Karpas-422 (cell line): ENCODE results near the gene ARHGAP19. TPM values are rescaled to one million over a fixed set of nuclear protein-coding genes. Genes with fewer than 3 reads are reported as not detected.
A peak's percentile ranks its signal among the peaks of the same experiment; 100 is the strongest.

Experiments used
- DNase-seq: peaks from one replicate; pipeline ENCODE4 v3.0.0-alpha.2; 2015
- H2AFZ ChIP-seq: fragments of 200-600 bp; sonication (generic); 2 replicates; pipeline ENCODE4 v1.6.1; 2014; ENCODE audit warnings: antibody characterized with exemption, low read length, mixed read lengths
- H3K27ac ChIP-seq: fragments of 200-600 bp; sonication (generic); 2 replicates; pipeline ENCODE4 v1.5.1; 2014; ENCODE audit warnings: mild to moderate bottlenecking, low read length, moderate library complexity
- H3K27me3 ChIP-seq: fragments of 200-600 bp; sonication (generic); 2 replicates; pipeline ENCODE4 v1.6.1; 2014; ENCODE audit warnings: low read length, mixed read lengths
- H3K36me3 ChIP-seq: fragments of 200-600 bp; sonication (generic); 2 replicates; pipeline ENCODE4 v1.6.1; 2014; ENCODE audit warnings: low read length, mixed read lengths; ENCODE audit not compliant: insufficient read depth
- H3K4me1 ChIP-seq: fragments of 200-600 bp; sonication (generic); 2 replicates; pipeline ENCODE4 v1.6.1; 2014; ENCODE audit warnings: mild to moderate bottlenecking, low read length, mixed read lengths
- H3K4me2 ChIP-seq: fragments of 200-600 bp; sonication (generic); 2 replicates; pipeline ENCODE4 v1.6.1; 2014; ENCODE audit warnings: low read length, low read depth, mild to moderate bottlenecking; ENCODE audit not compliant: poor library complexity, severe bottlenecking
- H3K4me3 ChIP-seq: fragments of 200-600 bp; sonication (generic); 2 replicates; pipeline ENCODE4 v1.5.1; 2014; ENCODE audit warnings: mild to moderate bottlenecking, antibody characterized with exemption, low read length, mixed read lengths
- H3K79me2 ChIP-seq: fragments of 200-600 bp; sonication (generic); 2 replicates; pipeline ENCODE4 v1.6.1; 2014; ENCODE audit warnings: mild to moderate bottlenecking, low read length, mixed read lengths
- H3K9ac ChIP-seq: fragments of 200-600 bp; sonication (generic); 2 replicates; pipeline ENCODE4 v1.6.0; 2014; ENCODE audit warnings: low read length
- H3K9me2 ChIP-seq: fragments of 200-600 bp; sonication (generic), shearing (Covaris generic); replicated peaks from 2 replicates; pipeline ENCODE4 v1.6.0; 2014; ENCODE audit warnings: mild to moderate bottlenecking, low read length, moderate library complexity; ENCODE audit not compliant: insufficient read depth
- H3K9me3 ChIP-seq: fragments of 300-700, 200-600 bp; sonication (generic); 2 replicates; pipeline ENCODE4 v1.6.1; 2014; ENCODE audit warnings: low read length, mixed read lengths
- H4K20me1 ChIP-seq: fragments of 200-600 bp; sonication (generic); 2 replicates; pipeline ENCODE4 v1.6.1; 2014; ENCODE audit warnings: mild to moderate bottlenecking, antibody characterized with exemption, low read length, low read depth; ENCODE audit not compliant: insufficient read depth
- total RNA-seq: library from RNA; depleted of rRNA; stranded (reverse); fragments of >200 nt; shearing (Covaris generic); gene quantifications from 2 replicates; pipeline ENCODE4 v1.2.3, GENCODE V29; 2014; ENCODE audit warnings: low replicate concordance

ARHGAP19 gene
- total RNA-seq, 1 experiment from 2014 or later: 10.4 TPM

- Histone ChIP-seq H4K20me1 (peaks cover 8% of the 10 kb centered on the region; the same call in 1 of the 2 replicates), H3K27me3 (no peaks in the 10 kb centered on the region), H3K4me3 (peak within 1 kb of the TSS; percentile 72), H3K9me3 (no peaks in the 10 kb centered on the region), H3K4me2 (peak within 1 kb of the TSS; percentile 78), H3K4me1 (peaks cover 31% of the 10 kb centered on the region), H3K9ac (peak within 1 kb of the TSS; percentile 80), H2AFZ (no peak within 1 kb of the TSS; the same call in 1 of the 2 replicates), H3K36me3 (no peaks in the 10 kb centered on the region), H3K9me2 (no peaks in the 10 kb centered on the region), H3K79me2 (peaks cover 19% of the 10 kb centered on the region), H3K27ac (no peak within 1 kb of the TSS)
- peak; percentile 88 for DNase-seq
Observed at GRCh38 chr10:97334370-97335175, 42.1 kb upstream of the ARHGAP19 start, which contains the start of gene FRAT2. Gene FRAT2 (minus strand): TSS chr10:97334729. CDS start chr10:97334572, 157 bp downstream.

- no peak overlapping the region for H3K27ac ChIP-seq
- H3K4me3 ChIP-seq: peak overlapping the region; percentile 72
- peak; percentile 47 for DNase-seq
- no peak overlapping the region for H2AFZ ChIP-seq
- no peaks in the 10 kb centered on the region for H3K36me3 ChIP-seq
- H3K9me2 ChIP-seq: no peaks in the 10 kb centered on the region
- no peaks in the 10 kb centered on the region for H3K27me3 ChIP-seq
- peak overlapping the region; percentile 80 for H3K9ac ChIP-seq
- H3K9me3 ChIP-seq: no peaks in the 10 kb centered on the region
- H3K79me2 ChIP-seq: peaks cover 19% of the 10 kb centered on the region
- H3K4me1 ChIP-seq: peaks cover 31% of the 10 kb centered on the region
- peaks cover 8% of the 10 kb centered on the region; the same call in 1 of the 2 replicates for H4K20me1 ChIP-seq
- peak overlapping the region; percentile 78 for H3K4me2 ChIP-seq
Observed at GRCh38 chr10:97333601-97334369, 41.3 kb upstream of the ARHGAP19 start.

- Histone ChIP-seq H3K36me3 (no peaks in the 10 kb centered on the region), H3K4me2 (peak overlapping the region; percentile 78), H4K20me1 (peaks cover 8% of the 10 kb centered on the region; the same call in 1 of the 2 replicates), H3K4me1 (peaks cover 31% of the 10 kb centered on the region), H2AFZ (no peak overlapping the region), H3K4me3 (peak overlapping the region; percentile 72), H3K9ac (peak overlapping the region; percentile 80), H3K27ac (no peak overlapping the region), H3K9me3 (no peaks in the 10 kb centered on the region), H3K9me2 (no peaks in the 10 kb centered on the region), H3K79me2 (peaks cover 19% of the 10 kb centered on the region), H3K27me3 (no peaks in the 10 kb centered on the region)
- DNase-seq: no peak
Observed at GRCh38 chr10:97333351-97333600, 40.8 kb upstream of the ARHGAP19 start.

- Histone ChIP-seq H3K27ac (no peak overlapping the region), H3K79me2 (peaks cover 19% of the 10 kb centered on the region), H3K4me2 (peak overlapping the region; percentile 78), H3K27me3 (no peaks in the 10 kb centered on the region), H3K36me3 (no peaks in the 10 kb centered on the region), H3K9ac (peak overlapping the region; percentile 80), H3K9me3 (no peaks in the 10 kb centered on the region), H3K4me3 (peak overlapping the region; percentile 72), H3K9me2 (no peaks in the 10 kb centered on the region), H3K4me1 (peaks cover 31% of the 10 kb centered on the region), H4K20me1 (peaks cover 8% of the 10 kb centered on the region; the same call in 1 of the 2 replicates), H2AFZ (no peak overlapping the region)
- DNase-seq: no peak
Observed at GRCh38 chr10:97332591-97333350, 40.3 kb upstream of the ARHGAP19 start.

- H4K20me1 ChIP-seq: peaks cover 8% of the 10 kb centered on the region; the same call in 1 of the 2 replicates
- H3K4me1 ChIP-seq: peaks cover 23% of the 10 kb centered on the region
- H3K27ac ChIP-seq: no peak overlapping the region
- H3K9ac ChIP-seq: no peak overlapping the region
- no peaks in the 10 kb centered on the region for H3K27me3 ChIP-seq
- H3K79me2 ChIP-seq: peaks cover 19% of the 10 kb centered on the region
- H2AFZ ChIP-seq: no peak overlapping the region
- H3K9me3 ChIP-seq: no peaks in the 10 kb centered on the region
- DNase-seq: no peak
- no peaks in the 10 kb centered on the region for H3K36me3 ChIP-seq
- H3K4me2 ChIP-seq: no peak overlapping the region
- no peak overlapping the region for H3K4me3 ChIP-seq
- no peaks in the 10 kb centered on the region for H3K9me2 ChIP-seq
Observed at GRCh38 chr10:97331153-97331703, 38.8 kb upstream of the ARHGAP19 start.

- Histone ChIP-seq H4K20me1 (peaks cover 8% of the 10 kb centered on the region; the same call in 1 of the 2 replicates), H3K4me2 (no peak overlapping the region), H3K27ac (no peak overlapping the region)
Observed at GRCh38 chr10:97329766-97330165, 37.3 kb upstream of the ARHGAP19 start.

GRCh38 chr10:97328646-97329453, 36.4 kb upstream of the ARHGAP19 start:
- Histone ChIP-seq H3K27ac (no peak overlapping the region), H3K36me3 (no peaks in the 10 kb centered on the region), H2AFZ (no peak overlapping the region), H3K27me3 (no peaks in the 10 kb centered on the region), H3K9ac (no peak overlapping the region), H3K9me3 (no peaks in the 10 kb centered on the region), H3K79me2 (peaks cover 19% of the 10 kb centered on the region), H3K4me2 (no peak overlapping the region), H3K4me1 (peaks cover 15% of the 10 kb centered on the region), H3K4me3 (no peak overlapping the region), H4K20me1 (peaks cover 8% of the 10 kb centered on the region; the same call in 1 of the 2 replicates), H3K9me2 (no peaks in the 10 kb centered on the region)
- no peak for DNase-seq

More at GRCh38 chr10:97329766-97330165, 37.3 kb upstream of the ARHGAP19 start:
- no peak overlapping the region for H2AFZ ChIP-seq
- no peak for DNase-seq
- H3K9me2 ChIP-seq: no peaks in the 10 kb centered on the region
- H3K27me3 ChIP-seq: no peaks in the 10 kb centered on the region
- no peak overlapping the region for H3K9ac ChIP-seq
- peaks cover 19% of the 10 kb centered on the region for H3K79me2 ChIP-seq
- no peaks in the 10 kb centered on the region for H3K36me3 ChIP-seq
- H3K4me1 ChIP-seq: peaks cover 15% of the 10 kb centered on the region
- H3K9me3 ChIP-seq: no peaks in the 10 kb centered on the region
- no peak overlapping the region for H3K4me3 ChIP-seq
